HG02852 (cell line): Measurements from ENCODE around the gene GAMT.

Experiments
- ATAC-seq: cut with Tn5 transposase; IDR thresholded peaks from one replicate; pipeline ENCODE4 v1.9.1; 2021; ENCODE audit warnings: mild to moderate bottlenecking, moderate library complexity; ENCODE audit not compliant: unreplicated experiment

The GAMT gene

DNA sequence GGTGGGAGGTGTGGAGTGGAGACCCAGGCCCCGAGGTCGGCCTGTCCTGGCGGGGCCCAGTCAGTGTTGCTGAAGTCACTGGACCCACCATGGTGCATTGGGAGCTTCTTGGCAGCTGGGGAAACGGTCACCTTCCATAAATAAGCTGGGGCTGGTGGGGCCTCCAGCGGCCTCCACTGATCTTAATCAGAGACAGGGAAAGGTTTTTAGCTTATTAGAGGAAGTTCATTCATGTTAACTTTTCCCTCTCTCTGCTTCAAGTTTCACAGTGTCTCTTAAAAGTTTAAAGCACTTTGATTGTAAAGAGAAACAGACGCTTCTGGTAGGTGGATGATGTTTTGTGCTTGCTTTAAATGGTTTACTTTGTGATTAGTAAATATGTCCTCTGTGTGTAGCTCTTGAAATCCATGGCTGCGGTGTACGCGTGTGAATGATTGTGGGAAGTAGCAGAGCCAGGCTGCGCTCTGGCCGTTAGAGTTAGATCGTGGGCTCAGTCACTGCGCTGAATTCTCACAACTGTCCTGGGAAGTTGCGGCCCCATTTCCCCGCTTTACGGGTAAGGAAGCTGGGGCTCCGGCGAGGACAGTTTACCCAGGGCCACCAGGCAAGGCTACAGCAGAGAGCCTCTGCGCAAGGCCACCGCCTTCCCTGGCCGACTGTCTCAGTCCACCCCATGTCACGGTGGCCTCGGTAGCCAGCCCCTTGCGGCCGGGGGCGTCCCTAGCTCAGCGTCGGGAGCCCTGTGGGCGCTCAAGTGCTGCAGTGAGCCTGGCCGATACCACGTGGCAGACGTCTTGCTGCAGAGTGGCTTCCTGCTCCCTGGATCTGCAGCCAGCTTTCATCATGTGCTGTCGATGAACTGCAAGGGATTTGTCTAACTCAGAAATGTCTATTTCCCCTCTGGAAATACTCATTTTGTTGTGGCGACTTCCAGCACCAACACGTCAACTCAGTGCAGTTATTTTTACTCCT is 34.2 kb downstream of the GAMT start:
- no peak for ATAC-seq

DNA sequence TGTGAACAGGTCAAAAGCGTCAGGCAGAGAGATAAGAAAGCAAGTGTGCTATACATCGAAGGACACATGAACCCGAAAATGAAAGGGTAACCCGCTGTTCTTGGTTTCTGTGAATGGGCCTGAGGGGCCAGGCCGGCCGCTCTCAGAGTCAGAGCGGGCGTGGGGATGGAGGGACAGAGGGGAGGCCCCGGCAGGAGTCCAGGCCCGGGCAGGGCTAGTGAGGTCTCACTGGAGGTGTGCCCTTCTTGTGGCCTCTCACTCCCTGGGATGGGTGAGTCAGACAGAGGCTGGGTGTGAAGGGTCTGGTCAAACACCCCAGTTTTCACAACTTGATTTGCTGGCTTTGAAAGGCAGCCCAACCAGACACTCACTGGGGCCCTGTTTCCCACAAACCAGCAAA is 35.0 kb downstream of the GAMT start:
- ATAC-seq = no peak

GRCh38 chr19:1365319-1366269 is 35.7 kb downstream of the GAMT start:
- ATAC-seq = no peak

DNA sequence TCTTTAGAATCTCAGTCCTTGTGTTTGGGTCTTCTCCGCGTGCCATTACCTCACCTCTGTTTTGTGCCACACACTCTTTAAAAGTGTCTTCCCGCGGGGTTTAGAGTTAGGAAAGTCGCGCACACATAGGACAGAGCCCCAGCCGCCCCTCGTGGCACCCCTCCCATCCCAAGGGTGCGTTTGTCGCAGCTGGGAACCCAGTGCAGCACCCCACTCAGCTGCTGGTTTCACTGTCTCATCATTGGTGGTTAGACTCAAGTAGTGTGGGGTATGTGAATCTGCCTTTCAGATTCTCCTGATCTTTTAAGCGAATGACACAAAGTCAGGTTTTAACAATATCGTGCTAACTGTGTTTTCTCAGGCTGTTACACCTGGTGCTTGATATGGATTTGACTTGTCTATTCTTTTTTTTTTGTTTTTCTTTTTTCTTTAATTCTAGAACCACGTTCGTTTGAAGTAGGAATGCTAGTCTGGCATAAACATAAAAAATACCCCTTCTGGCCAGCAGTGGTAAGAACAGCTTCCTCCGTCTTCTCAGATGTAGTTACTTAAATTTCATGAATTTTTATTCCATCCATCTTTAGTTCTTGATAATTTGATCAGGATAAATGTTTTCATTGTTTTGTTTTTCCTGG is 37.2 kb downstream of the GAMT start:
- ATAC-seq = no peak

- no peak for ATAC-seq
Measured at GRCh38 chr19:1363599-1363998, 37.7 kb downstream of the GAMT start.

DNA sequence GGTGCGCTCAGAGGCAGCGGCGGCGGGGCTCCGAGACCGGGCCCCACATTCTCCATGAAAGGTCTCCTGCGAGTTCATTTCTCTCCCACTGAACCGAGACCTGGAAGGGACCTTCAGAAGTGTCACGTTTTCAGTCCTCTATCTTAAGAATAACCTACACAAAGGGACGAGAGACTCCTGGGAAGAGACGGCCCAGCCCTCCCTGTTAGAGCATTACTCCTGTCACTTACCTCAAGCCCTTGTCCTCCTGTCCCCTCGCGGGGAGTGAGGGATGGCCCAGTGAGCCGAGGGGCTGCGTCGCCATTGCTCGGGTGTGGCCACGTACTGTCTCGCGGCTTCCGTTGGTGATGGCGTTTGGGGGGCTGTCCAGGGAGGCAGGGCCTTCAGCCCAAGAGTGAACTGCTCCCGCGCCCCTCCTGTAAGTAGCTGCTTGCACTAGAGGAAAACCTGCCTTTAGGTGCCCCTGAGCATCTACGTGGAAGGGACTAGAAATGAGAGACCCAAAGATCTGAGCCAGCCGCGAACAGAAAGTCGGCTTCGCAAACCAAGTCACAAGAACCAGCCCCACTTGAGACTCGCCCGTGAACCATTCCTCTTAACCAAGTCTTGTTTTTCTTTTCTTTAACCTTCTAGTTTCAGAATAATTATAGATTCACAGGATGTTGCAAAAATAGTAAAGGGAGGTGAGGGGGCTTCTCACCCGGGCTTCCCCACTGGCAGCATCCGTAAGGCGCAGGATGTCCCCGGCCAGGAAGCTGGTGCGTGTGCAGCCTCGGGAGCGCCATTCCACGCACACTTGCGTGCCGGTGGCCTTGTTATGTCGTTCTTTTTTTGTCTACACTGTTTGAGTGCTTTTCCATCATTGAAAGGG is 38.7 kb downstream of the GAMT start:
- ATAC-seq = no peak

DNA sequence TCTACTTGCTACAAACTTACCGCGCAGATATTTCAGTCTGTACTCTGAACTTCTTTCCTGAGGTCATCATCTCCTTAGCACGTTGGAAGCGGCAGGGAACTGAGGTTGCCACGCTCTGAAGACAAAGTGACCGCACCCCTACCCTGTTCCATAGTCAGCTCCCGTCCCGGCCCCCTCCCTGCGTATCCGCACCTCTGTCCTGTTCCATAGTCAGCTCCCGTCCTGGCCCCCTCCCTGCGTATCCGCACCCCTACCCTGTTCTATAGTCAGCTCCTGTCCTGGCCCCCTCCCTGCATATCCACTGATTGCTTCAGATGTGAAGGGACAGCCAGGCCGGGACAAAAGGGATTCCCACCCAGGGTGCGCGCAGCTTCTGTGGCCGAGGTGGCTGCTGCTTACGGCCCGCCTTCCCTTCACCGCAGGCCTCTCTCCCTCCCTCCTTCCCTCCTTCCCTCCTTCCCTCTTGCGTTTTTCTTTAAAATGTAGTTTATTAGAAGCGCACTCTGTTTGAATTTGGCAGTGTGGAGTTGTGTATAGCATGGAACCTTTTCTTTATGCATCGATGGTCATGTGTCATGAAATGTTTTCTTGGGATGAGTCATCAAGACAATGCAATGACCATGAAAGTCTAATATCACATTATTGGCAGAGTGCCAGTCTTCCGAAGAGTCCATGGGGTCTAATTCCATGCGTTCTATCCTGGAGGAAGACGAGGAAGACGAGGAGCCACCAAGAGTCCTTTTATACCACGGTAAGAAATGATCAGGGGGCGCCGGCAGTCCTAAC is 39.5 kb downstream of the GAMT start:
- no peak for ATAC-seq

GRCh38 chr19:1360818-1361461 is 40.4 kb downstream of the GAMT start:
- no peak for ATAC-seq

GRCh38 chr19:1360126-1360817 is 41.1 kb downstream of the GAMT start:
- ATAC-seq = no peak

GRCh38 chr19:1357531-1358109 is 43.7 kb downstream of the GAMT start:
- no peak for ATAC-seq

- no peak for ATAC-seq
Measured at GRCh38 chr19:1356508-1356865, 44.9 kb downstream of the GAMT start.

DNA sequence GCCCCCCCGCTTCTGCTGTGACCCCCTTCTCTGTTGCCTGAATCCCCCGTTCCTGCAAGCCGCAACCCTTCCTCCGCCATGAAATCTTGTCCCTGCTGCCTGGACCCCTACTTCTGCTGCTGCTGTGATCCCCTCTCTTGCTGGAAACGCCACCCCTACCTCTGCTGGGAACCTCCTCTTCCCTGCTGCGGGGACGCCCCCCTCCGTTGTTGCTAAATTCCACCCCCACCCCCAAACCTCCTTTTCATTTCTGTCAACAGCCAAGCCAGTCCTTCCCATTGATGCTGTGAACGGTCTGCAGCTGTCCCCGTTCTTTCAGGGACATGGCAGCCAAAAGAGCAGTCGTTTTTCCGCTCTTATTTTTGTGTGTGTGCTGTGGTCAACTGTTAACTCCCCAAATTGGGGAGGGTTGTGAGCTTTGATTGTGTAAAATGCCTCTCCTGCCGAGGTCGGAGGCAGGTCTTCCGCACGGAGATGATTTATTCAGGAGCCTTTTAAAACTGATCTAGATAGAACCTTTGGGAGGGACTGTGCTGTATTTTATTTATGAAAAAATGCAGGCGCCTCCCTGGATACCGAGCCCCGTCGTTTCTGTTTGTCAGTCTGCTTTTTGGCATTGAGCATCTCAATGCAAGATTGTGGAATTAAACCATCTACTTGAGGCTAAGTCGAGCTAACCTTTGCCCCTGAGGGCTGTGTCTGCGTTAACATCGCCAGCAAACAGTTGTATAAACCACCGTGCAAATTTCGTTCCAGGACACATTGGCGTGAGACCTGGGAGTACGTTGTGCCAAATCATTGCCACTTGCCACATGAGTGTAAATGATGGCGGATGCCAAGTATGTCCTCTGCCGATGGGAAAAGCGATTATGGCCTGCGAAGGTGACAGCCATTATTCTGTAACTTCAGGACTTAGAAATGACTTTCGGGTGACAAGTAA is 45.5 kb downstream of the GAMT start:
- no peak for ATAC-seq

GRCh38 chr19:1354970-1355567 is 46.3 kb downstream of the GAMT start:
- peak; percentile 29 for ATAC-seq

DNA sequence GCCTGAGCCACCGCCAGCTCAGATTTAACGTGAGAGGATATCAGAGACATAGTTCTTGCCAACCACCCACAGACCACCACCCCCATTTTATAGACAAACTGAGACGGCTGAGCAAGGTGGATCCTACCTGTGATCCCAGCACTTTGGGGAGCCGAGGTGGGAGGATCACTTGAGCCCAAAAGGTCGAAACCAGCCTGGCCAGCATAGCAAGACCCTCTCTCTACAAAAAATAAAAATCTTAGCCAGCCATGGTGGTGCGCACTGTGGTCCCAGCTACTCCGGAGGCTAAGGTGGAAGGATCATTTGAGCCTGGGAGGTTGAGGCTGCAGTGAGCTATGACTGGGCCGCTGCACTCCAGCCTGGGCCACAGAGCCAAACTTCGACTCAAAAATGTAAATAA is 48.2 kb downstream of the GAMT start:
- no peak for ATAC-seq

- ATAC-seq = no peak
Measured at GRCh38 chr19:1351381-1351851, 49.9 kb downstream of the GAMT start.

GRCh38 chr19:1350867-1351266 is 50.5 kb downstream of the GAMT start:
- ATAC-seq = no peak
